ENCODE measurements around the gene TSPAN18. TPM values are rescaled to one million over a fixed set of nuclear protein-coding genes. Genes with fewer than 3 reads are reported as not detected.

The TSPAN18 gene
- total and polyA plus RNA-seq, 2 of the 8 experiments (the other 6 are each of a cell fraction or from before 2014, with no cell fraction given) = 5.2 to 10.2 TPM

GRCh38 chr11:44797886-44798606 lies 71.3 kb downstream of the TSPAN18 start:
- Histone ChIP-seq H2AFZ (ENCODE audit: low read length) (no peak overlapping the region), H2BK12ac (ENCODE audit: low read depth, low read length) (peak overlapping the region; percentile 93), H3K27ac (ENCODE audit: low read depth, low read length) (no peak overlapping the region), H4K91ac (replicated peaks; ENCODE audit: insufficient read length, low read length) (peak overlapping the region; percentile 2), H3K9ac (replicated peaks in 1 of 4; ENCODE audit: extremely low read depth in 1 of 4, low read depth in 3 of 4, low read length in 3 of 4) (no peak overlapping the region), H3K23me2 (ENCODE audit: low read depth, low read length) (no peaks in the 10 kb centered on the region), H3K9me3 (ENCODE audit: insufficient read depth in 2 of 2, low read depth in 1 of 2, low read length in 1 of 2) (no peaks in the 10 kb centered on the region), H3K4me3 (ENCODE audit: extremely low read depth in 1 of 4, insufficient read depth in 2 of 4, low read depth in 3 of 4, low read length in 4 of 4) (peak overlapping the region in 1 of 4 experiments; percentile 27; a peak in 2 of 8 replicates), H3K4me2 (ENCODE audit: insufficient read depth in 1 of 2, low read depth in 2 of 2, low read length in 2 of 2) (peak overlapping the region; percentile 16 to 38; a peak in 3 of 4 replicates), H2BK120ac (replicated peaks; ENCODE audit: low read depth, low read length) (no peak overlapping the region), H3K36me3 (ENCODE audit: control insufficient read depth in 2 of 4, insufficient read depth in 4 of 4, low read length in 3 of 4) (no peaks in the 10 kb centered on the region), H3K23ac (ENCODE audit: insufficient read length) (no peak overlapping the region), H2BK15ac (ENCODE audit: low read length) (no peak overlapping the region), H4K5ac (ENCODE audit: insufficient read length, low read depth, low read length) (no peak overlapping the region), H3K18ac (ENCODE audit: extremely low read depth, low read length) (no peak overlapping the region; the same call in 1 of the 2 replicates), H2BK20ac (ENCODE audit: low read length) (peak overlapping the region; percentile 72; the same call in 1 of the 2 replicates), H3K27me3 (replicated peaks in 1 of 4; ENCODE audit: control insufficient read depth in 3 of 4, extremely low read depth in 1 of 4, insufficient read depth in 3 of 4, low read length in 3 of 4) (0 out of 7 replicates have a peak, but pooled peaks cover 0 to 2% (median 0%) of the 10 kb centered on the region in 4 experiments), H3K79me1 (ENCODE audit: low read depth, low read length) (no peaks in the 10 kb centered on the region), H4K20me1 (replicated peaks in 1 of 2; ENCODE audit: control insufficient read depth in 1 of 2, insufficient read depth in 2 of 2, low read length in 2 of 2) (no peaks in the 10 kb centered on the region), H3K56ac (replicated peaks; ENCODE audit: insufficient read length, low read depth, low read length) (no peak overlapping the region), H2BK5ac (ENCODE audit: low read depth, low read length) (peak overlapping the region; percentile 72; the same call in 1 of the 2 replicates), H2AK5ac (ENCODE audit: low read depth, low read length) (peak overlapping the region; percentile 76; the same call in 1 of the 2 replicates), H3K4me1 (replicated peaks in 1 of 4; ENCODE audit: control insufficient read depth in 3 of 4, insufficient read depth in 4 of 4, low read length in 3 of 4) (peaks cover 12 to 29% (median 24%) of the 10 kb centered on the region in 4 experiments), H3K14ac (ENCODE audit: insufficient read length) (no peak overlapping the region), H4K8ac (ENCODE audit: extremely low read depth, insufficient read depth, low read length) (no peak overlapping the region), H3K79me2 (ENCODE audit: control insufficient read depth in 1 of 2, insufficient read depth in 2 of 2, low read length in 2 of 2) (no peaks in the 10 kb centered on the region), H3K4ac (replicated peaks; ENCODE audit: insufficient read length, low read depth, low read length) (no peak overlapping the region)
- DNase-seq (ENCODE audit: low read depth in 1 of 2, low spot score in 2 of 2) (peak in 1 of 2 experiments; percentile 70), FAIRE-seq (peak; percentile 89)
- ChIA-PET CTCF (ENCODE audit: partially characterized antibody) (interaction anchor here (0.9 to 2.5 kb wide), 18 partner anchors 9 to 196 kb away, joined by 3 to 17 read pairs (median 4); no protein-coding TSS in a partner anchor), POLR2A (ENCODE audit: partially characterized antibody) (interaction anchor here (0.7 to 1.5 kb wide), 6 partner anchors 9 to 73 kb away, joined by 3 to 5 read pairs (median 4); no protein-coding TSS in a partner anchor)
- WGBS, 2 experiments (ENCODE audit: extremely low coverage in 1 of 2, insufficient coverage in 1 of 2, insufficient read length in 1 of 2, insufficient replicate concordance in 2 of 2, low coverage in 1 of 2, low lambda C conversion rate in 2 of 2, missing lambda C conversion rate in 1 of 2) = 20% methylated on average over 8 of the region's 8 CpGs; no CpG with 5 or more reads in 1 of the 2 experiments
- TF ChIP-seq BCL11A (IDR thresholded peaks at IDR 0.05; ENCODE audit: low read depth in 2 of 2, low read length in 2 of 2) (no peak), HDAC6 (IDR thresholded peaks at IDR 0.05; ENCODE audit: low read depth, low read length) (no peak), BRCA1 (IDR thresholded peaks at IDR 0.05; ENCODE audit: low read depth, low read length) (no peak), SRF (IDR thresholded peaks at IDR 0.05; ENCODE audit: low read depth, low read length) (no peak), TAF7 (optimal IDR thresholded peaks at IDR 0.05; ENCODE audit: borderline replicate concordance, low read depth, low read length) (no peak), TCF12 (IDR thresholded peaks at IDR 0.05; ENCODE audit: low read depth, low read length) (no peak), SP2 (IDR thresholded peaks at IDR 0.05; ENCODE audit: low read length) (no peak), NANOG (IDR thresholded peaks at IDR 0.05; ENCODE audit: insufficient read depth, low read depth, low read length, poor library complexity, severe bottlenecking) (no peak), RXRA (IDR thresholded peaks at IDR 0.05; ENCODE audit: insufficient read depth, low read depth, low read length) (no peak), EZH2 (IDR thresholded peaks at IDR 0.05; ENCODE audit: low read depth, low read length, severe bottlenecking) (no peak), SP1 (IDR thresholded peaks at IDR 0.05; ENCODE audit: low read depth, low read length) (0 out of 2 replicates have a peak, but pooled peaks have one; percentile 18), TEAD4 (IDR thresholded peaks at IDR 0.05; ENCODE audit: low read depth, low read length) (no peak), SP4 (IDR thresholded peaks at IDR 0.05; ENCODE audit: low read length) (no peak)
